Measurements from ENCODE around the gene NPAS3.
"Not testable (repeated sequence)": the region's sequence is repeated elsewhere in the genome, so short reads cannot be mapped to it uniquely, and the experiment has no call there.

NPAS3 gene

GRCh38 chr14:33081259-33081658 is 142.6 kb downstream of the NPAS3 start:
- no peak for DNase-seq (ENCODE audit: low spot score)

- no peak for DNase-seq (ENCODE audit: low spot score)
Observed at GRCh38 chr14:33085799-33086198, 147.1 kb downstream of the NPAS3 start.

GRCh38 chr14:33088274-33088673 is 149.6 kb downstream of the NPAS3 start:
- DNase-seq (ENCODE audit: low spot score) = not testable (repeated sequence)

GRCh38 chr14:33098016-33098415 is 159.3 kb downstream of the NPAS3 start:
- no peak for DNase-seq (ENCODE audit: low spot score)

- no peak for DNase-seq (ENCODE audit: low spot score)
Observed at GRCh38 chr14:33103489-33103888, 164.8 kb downstream of the NPAS3 start.

GRCh38 chr14:33103966-33104365 is 165.3 kb downstream of the NPAS3 start:
- no peak for DNase-seq (ENCODE audit: low spot score)

GRCh38 chr14:33110737-33111443 is 172.2 kb downstream of the NPAS3 start:
- DNase-seq (ENCODE audit: low spot score) = no peak

GRCh38 chr14:33114331-33114730 is 175.7 kb downstream of the NPAS3 start:
- DNase-seq (ENCODE audit: low spot score) = no peak

GRCh38 chr14:33118668-33119067 is 180.0 kb downstream of the NPAS3 start:
- DNase-seq (ENCODE audit: low spot score) = no peak

GRCh38 chr14:33120341-33120740 is 181.7 kb downstream of the NPAS3 start:
- no peak for DNase-seq (ENCODE audit: low spot score)

GRCh38 chr14:33120966-33121365 is 182.3 kb downstream of the NPAS3 start:
- no peak for DNase-seq (ENCODE audit: low spot score)

GRCh38 chr14:33123281-33123680 is 184.6 kb downstream of the NPAS3 start:
- DNase-seq (ENCODE audit: low spot score) = no peak

GRCh38 chr14:33126433-33126832 is 187.8 kb downstream of the NPAS3 start:
- no peak for DNase-seq (ENCODE audit: low spot score)

GRCh38 chr14:33127531-33127930 is 188.9 kb downstream of the NPAS3 start:
- no peak for DNase-seq (ENCODE audit: low spot score)

GRCh38 chr14:33131801-33132200 is 193.1 kb downstream of the NPAS3 start:
- DNase-seq (ENCODE audit: low spot score) = no peak

GRCh38 chr14:33134162-33134561 is 195.5 kb downstream of the NPAS3 start:
- no peak for DNase-seq (ENCODE audit: low spot score)

GRCh38 chr14:33134975-33135374 is 196.3 kb downstream of the NPAS3 start:
- DNase-seq (ENCODE audit: low spot score) = no peak

GRCh38 chr14:33150666-33151428 is 212.2 kb downstream of the NPAS3 start:
- DNase-seq (ENCODE audit: low spot score) = no peak

- no peak for DNase-seq (ENCODE audit: low spot score)
Observed at GRCh38 chr14:33163109-33163508, 224.4 kb downstream of the NPAS3 start.

GRCh38 chr14:33163600-33163999 is 224.9 kb downstream of the NPAS3 start:
- no peak for DNase-seq (ENCODE audit: low spot score)

- no peak for DNase-seq (ENCODE audit: low spot score)
Observed at GRCh38 chr14:33165144-33165925, 226.7 kb downstream of the NPAS3 start.

- DNase-seq (ENCODE audit: low spot score) = no peak
Observed at GRCh38 chr14:33165926-33166289, 227.2 kb downstream of the NPAS3 start.

GRCh38 chr14:33175951-33176350 is 237.3 kb downstream of the NPAS3 start:
- no peak for DNase-seq (ENCODE audit: low spot score)

All from AG20443 (cell line).